IPS-11a (cell line): ENCODE measurements around the gene SCML1.

Experiments
- H3K4me3 ChIP-seq: one replicate; pipeline ENCODE4 v1.5.1; 2013; ENCODE audit warnings: low read depth, low read length, control low read depth

Gene SCML1

GRCh38 chrX:17736856-17737709, at the start of gene SCML1:
TSS of gene SCML1 (plus strand) at chrX:17737493. CDS start at chrX:17744187, 6,694 bp downstream.
- peak within 1 kb of the TSS; percentile 37 for H3K4me3 ChIP-seq

- no peak overlapping the region for H3K4me3 ChIP-seq
These were observed 49.6 kb upstream of the SCML1 start for GRCh38 chrX:17687648-17688047.

- H3K4me3 ChIP-seq, result no peak overlapping the region
These were observed 47.3 kb upstream of the SCML1 start for GRCh38 chrX:17689971-17690409.

- H3K4me3 ChIP-seq, result no peak overlapping the region
These were observed 44.5 kb upstream of the SCML1 start for GRCh38 chrX:17692709-17693346.

GRCh38 chrX:17697191-17697590, 40.1 kb upstream of the SCML1 start:
- H3K4me3 ChIP-seq, result no peak overlapping the region

GRCh38 chrX:17700976-17701375, 36.3 kb upstream of the SCML1 start:
- no peak overlapping the region for H3K4me3 ChIP-seq

GRCh38 chrX:17703201-17703600, 34.1 kb upstream of the SCML1 start:
- no peak overlapping the region for H3K4me3 ChIP-seq

GRCh38 chrX:17705211-17705610, 32.1 kb upstream of the SCML1 start:
- H3K4me3 ChIP-seq, result no peak overlapping the region

- H3K4me3 ChIP-seq, result no peak overlapping the region
These were observed 30.6 kb upstream of the SCML1 start for GRCh38 chrX:17706676-17707075.

GRCh38 chrX:17707731-17708130, 29.6 kb upstream of the SCML1 start:
- no peak overlapping the region for H3K4me3 ChIP-seq

- no peak overlapping the region for H3K4me3 ChIP-seq
These were observed 26.4 kb upstream of the SCML1 start for GRCh38 chrX:17710871-17711301.

GRCh38 chrX:17713288-17713687, 24.0 kb upstream of the SCML1 start:
- no peak overlapping the region for H3K4me3 ChIP-seq

GRCh38 chrX:17718649-17719165, 18.6 kb upstream of the SCML1 start:
- no peak overlapping the region for H3K4me3 ChIP-seq

GRCh38 chrX:17719711-17720110, 17.6 kb upstream of the SCML1 start:
- no peak overlapping the region for H3K4me3 ChIP-seq

- no peak overlapping the region for H3K4me3 ChIP-seq
These were observed 15.6 kb upstream of the SCML1 start for GRCh38 chrX:17721715-17722114.

GRCh38 chrX:17725181-17725580, 12.1 kb upstream of the SCML1 start:
- no peak overlapping the region for H3K4me3 ChIP-seq

GRCh38 chrX:17732138-17732783, 5.0 kb upstream of the SCML1 start:
- H3K4me3 ChIP-seq, result no peak overlapping the region

- H3K4me3 ChIP-seq, result no peak overlapping the region
These were observed 1.9 kb upstream of the SCML1 start for GRCh38 chrX:17735406-17735805.

GRCh38 chrX:17736478-17736855, 826 bp upstream of the SCML1 start:
- peak overlapping the region; percentile 24 for H3K4me3 ChIP-seq

- H3K4me3 ChIP-seq, result peak overlapping the region; percentile 37
These were observed 355 bp downstream of the SCML1 start for GRCh38 chrX:17737710-17737985.

- H3K4me3 ChIP-seq, result no peak overlapping the region
These were observed 857 bp downstream of the SCML1 start for GRCh38 chrX:17737986-17738713.
